K562 (cell line): Measurements from ENCODE around the gene ASB7. TPM values are rescaled to one million over a fixed set of nuclear protein-coding genes. Genes with fewer than 3 reads are reported as not detected.
"Not testable (repeated sequence)": the region's sequence is repeated elsewhere in the genome, so short reads cannot be mapped to it uniquely, and the experiment has no call there.

Source experiments
- ATAC-seq: fragments of 200-7000 bp; cut with Tn5 transposase; 3 replicates; pipeline ENCODE4 v1.9.1; 2020; ENCODE audit warnings: moderate library complexity
- BruUV-seq: library from RNA; stranded (reverse); fragments of 400-500 nt; replicated peaks from 2 replicates; lab custom pipeline; 2021; lab: Mats Ljungman, UMichigan
- CTCF ChIA-PET: fragments of 300-600 bp; formaldehyde crosslinking; extraction: SDS; loops from one replicate; lab custom pipeline; 2021; ENCODE audit warnings: low intra/inter-chr PET ratio; lab: Yijun Ruan, JAX
- POLR2A ChIA-PET: fragments of 300-600, 350-650 bp; sonication (Branson Sonifier 250); formaldehyde crosslinking; extraction: SDS; loops from one replicate; lab custom pipeline; 2021; ENCODE audit warnings: antibody characterized with exemption, inconsistent platforms; lab: Yijun Ruan, JAX
- DNase-seq, 4 experiments: peaks; one replicate each; pipeline versions ENCODE4 v3.0.0 to v3.0.0-alpha.2; 2011 to 2018; ENCODE audit warnings: low spot score in 3 of 4, mixed read lengths in 3 of 4; ENCODE audit errors: extremely low read depth in 1 of 4
- FAIRE-seq: peaks from 2 replicates; lab custom pipeline; 2011; peaks lifted over from hg19 to GRCh38; lab: Jason Lieb, UNC
- H2AFZ ChIP-seq: 2 replicates; pipeline ENCODE4 v1.6.0; 2011; ENCODE audit warnings: low read depth, low read length, control low read depth, inconsistent platforms
- H3K27ac ChIP-seq: fragments of 200-600 bp; 3 replicates; pipeline ENCODE4 v1.8.0; 2011; ENCODE audit warnings: low read depth, mild to moderate bottlenecking, control low read depth, inconsistent platforms, low read length, moderate library complexity, mixed read lengths; ENCODE audit errors: extremely low read depth
- H3K27me3 ChIP-seq, 2 experiments: fragments of 300-600 bp in 1 of 2; 2 replicates in 1 of 2; 3 replicates in 1 of 2; pipeline versions ENCODE4 v1.6.0 to v1.8.0; 2011; ENCODE audit warnings: inconsistent platforms in 2 of 2, low read length in 2 of 2, mild to moderate bottlenecking in 1 of 2, mixed read lengths in 1 of 2, moderate library complexity in 1 of 2; ENCODE audit not compliant: control insufficient read depth in 2 of 2, insufficient read depth in 2 of 2
- H3K36me3 ChIP-seq: fragments of 300-600 bp; 3 replicates; pipeline ENCODE4 v1.8.0; 2011; ENCODE audit warnings: mild to moderate bottlenecking, low read length, inconsistent platforms; ENCODE audit not compliant: control insufficient read depth, insufficient read depth
- H3K4me1 ChIP-seq, 2 experiments: fragments of 200-600 bp in 1 of 2; replicated peaks in 1 of 2; 2 replicates in 1 of 2; 3 replicates in 1 of 2; pipeline versions ENCODE4 v1.5.1 to v1.8.0; 2011; ENCODE audit warnings: inconsistent platforms in 2 of 2, low read length in 2 of 2, mild to moderate bottlenecking in 1 of 2, mixed read lengths in 1 of 2, moderate library complexity in 1 of 2; ENCODE audit not compliant: control insufficient read depth in 2 of 2, insufficient read depth in 2 of 2
- H3K4me2 ChIP-seq: 2 replicates; pipeline ENCODE4 v1.6.1; 2011; ENCODE audit warnings: low read length, control low read depth, inconsistent platforms, mixed read lengths; ENCODE audit not compliant: insufficient read depth
- H3K4me3 ChIP-seq: fragments of 200-600 bp; sonication (generic), shearing (Covaris generic); 2 replicates; pipeline ENCODE4 v1.5.1; 2016; ENCODE audit warnings: control low read depth, inconsistent platforms
- H3K79me2 ChIP-seq: fragments of 200-600 bp; 3 replicates; pipeline ENCODE4 v1.8.0; 2011; ENCODE audit warnings: low read length, inconsistent platforms; ENCODE audit not compliant: control insufficient read depth, insufficient read depth
- H3K9ac ChIP-seq, 2 experiments: 2 replicates each; pipeline versions ENCODE4 v1.6.0 to v1.6.1; 2011; ENCODE audit warnings: low read depth in 2 of 2, low read length in 2 of 2, control low read depth in 1 of 2, inconsistent platforms in 1 of 2, mild to moderate bottlenecking in 1 of 2, mixed read lengths in 1 of 2; ENCODE audit not compliant: insufficient read depth in 1 of 2
- H3K9me1 ChIP-seq: one replicate; pipeline ENCODE4 v1.6.0; 2011; ENCODE audit warnings: inconsistent platforms, mild to moderate bottlenecking, low read length, moderate library complexity; ENCODE audit not compliant: control insufficient read depth, insufficient read depth
- H3K9me3 ChIP-seq: replicated peaks from 2 replicates; pipeline ENCODE4 v1.5.1; 2011; ENCODE audit warnings: low read depth, low read length, inconsistent platforms; ENCODE audit not compliant: control insufficient read depth, insufficient read depth
- H4K20me1 ChIP-seq: replicated peaks from 2 replicates; pipeline ENCODE4 v1.6.1; 2011; ENCODE audit warnings: low read length, inconsistent platforms, mixed read lengths; ENCODE audit not compliant: control insufficient read depth, insufficient read depth
- ATF2 ChIP-seq: sonication (generic); formaldehyde crosslinking; IDR thresholded peaks from 2 replicates; pipeline ENCODE4 v1.8.1; 2022; ENCODE audit warnings: missing genetic modification reagents
- CREB5 ChIP-seq: fragments of 250-450 bp; sonication (Bioruptor Pico); IDR thresholded peaks from 2 replicates; pipeline ENCODE4 v1.5.0; 2020; ENCODE audit warnings: mild to moderate bottlenecking
- KDM1A ChIP-seq, 2 experiments: fragments of 450-650 bp; IDR thresholded peaks; 2 replicates each; pipeline ENCODE4 v1.6.1; 2016; ENCODE audit warnings: mild to moderate bottlenecking in 2 of 2
- KDM2B ChIP-seq: fragments of 250-450 bp; sonication (Bioruptor Pico); IDR thresholded peaks from 2 replicates; pipeline ENCODE4 v1.8.0; 2021; ENCODE audit warnings: mild to moderate bottlenecking, moderate library complexity
- MEF2A ChIP-seq: IDR thresholded peaks from 2 replicates; pipeline ENCODE4 v1.6.1; 2011; ENCODE audit warnings: low read depth, mild to moderate bottlenecking, low read length, moderate library complexity; ENCODE audit not compliant: control insufficient read depth
- SMAD3 ChIP-seq: fragments of 450-650 bp; formaldehyde crosslinking; conservative IDR thresholded peaks from 2 replicates; pipeline ENCODE4 v1.4.0; 2020; ENCODE audit warnings: mild to moderate bottlenecking
- STAT5B ChIP-seq: fragments of 250-450 bp; sonication (Bioruptor Pico); IDR thresholded peaks from 2 replicates; pipeline ENCODE4 v1.8.0; 2021; ENCODE audit warnings: mild to moderate bottlenecking, inconsistent platforms
- TFAP4 ChIP-seq: sonication (generic); formaldehyde crosslinking; IDR thresholded peaks from 2 replicates; pipeline ENCODE4 v1.8.0; 2022; ENCODE audit warnings: missing genetic modification reagents, mild to moderate bottlenecking, moderate library complexity, borderline replicate concordance
- THRAP3 ChIP-seq: fragments of 450-650 bp; IDR thresholded peaks from 2 replicates; pipeline ENCODE4 v1.6.1; 2016; ENCODE audit warnings: mild to moderate bottlenecking, inconsistent platforms, borderline replicate concordance
- TSC22D4 ChIP-seq: fragments of 450-650 bp; IDR thresholded peaks from 2 replicates; pipeline ENCODE4 v1.6.1; 2016; ENCODE audit warnings: missing genetic modification characterization, missing biosample characterization, control low read depth
- USF2 ChIP-seq: sonication (generic); formaldehyde crosslinking; IDR thresholded peaks from 2 replicates; pipeline ENCODE4 v1.5.0; 2020; ENCODE audit warnings: missing genetic modification reagents
- ZNF12 ChIP-seq: sonication (generic); formaldehyde crosslinking; IDR thresholded peaks from 2 replicates; pipeline ENCODE4 v1.4.0; 2020; ENCODE audit warnings: mild to moderate bottlenecking, missing genetic modification reagents
- ZNF253 ChIP-seq: fragments of 250-450 bp; sonication (Bioruptor Pico); conservative IDR thresholded peaks from 2 replicates; pipeline ENCODE4 v1.6.1; 2021; ENCODE audit warnings: mild to moderate bottlenecking
- WGBS: fragments of 100-300 bp; shearing (Covaris generic); methylation state at CpG from one replicate; pipeline ENCODE4 v1.1.6; 2016; ENCODE audit warnings: low coverage, mixed read lengths; ENCODE audit not compliant: insufficient coverage; ENCODE audit errors: missing lambda C conversion rate; 5-methylcytosine and 5-hydroxymethylcytosine counted together
- in situ Hi-C: fragments of 300-500 bp; cut with MboI; formaldehyde crosslinking; loops from 4 replicates; pipeline ENCODE4 v1.15.0; 2018; ENCODE audit warnings: inconsistent platforms, mixed read lengths
- intact Hi-C: fragments of 100-400 bp; cut with micrococcal nuclease; formaldehyde crosslinking; loops from 2 replicates; pipeline ENCODE4 v1.14.2; 2022
- polyA plus RNA-seq, 8 experiments: library from polyadenylated mRNA; depleted of rRNA in 4 of 8; stranded (reverse) in 5 of 8; unstranded in 3 of 8; fragments of >200 nt; fragmentation: Nextera tagmentation in 2 of 8; fragmentation: Illumina TruSeq in 1 of 8; extraction: Ambion mirVana in 2 of 8; extraction: Trizol in 1 of 8; gene quantifications; 2 replicates each; pipeline versions ENCODE4 v1.2.1 to v1.2.3, GENCODE V29; 2011 to 2014; ENCODE audit warnings: inconsistent platforms in 1 of 8, missing spikeins in 1 of 8
- total RNA-seq, 7 experiments: library from RNA; depleted of rRNA in 6 of 7; stranded (reverse); fragments of >200 nt in 6 of 7; fragmentation: Illumina TruSeq in 2 of 7; extraction: Trizol in 2 of 7; gene quantifications; 2 replicates each; pipeline versions ENCODE4 v1.2.1 to v1.2.3, GENCODE V29; 2011 to 2021; ENCODE audit warnings: low replicate concordance in 1 of 7

The ASB7 gene
- total and polyA plus RNA-seq, 9 of the 15 experiments (the other 6 are each of a cell fraction or from before 2014, with no cell fraction given) = 1.8 to 10.1 (median 6.8) TPM

- FAIRE-seq = no peak
- Histone ChIP-seq H4K20me1 (no peaks in the 10 kb centered on the region), H3K9ac (no peak overlapping the region), H3K4me1 (no peaks in the 10 kb centered on the region), H3K79me2 (no peaks in the 10 kb centered on the region), H3K4me2 (no peak overlapping the region)
- 24% methylated on average over 5 of the region's 5 CpGs for WGBS
- CTCF ChIA-PET = no interaction called here
- intact Hi-C loops = loop anchor here (1.0 kb wide), 2 partner anchors 196 to 334 kb away; no protein-coding TSS in a partner anchor
- ATAC-seq = no peak
- no peak for TF ChIP-seq THRAP3
- no peak for TF ChIP-seq KDM1A (IDR thresholded peaks at IDR 0.05)
- TF ChIP-seq SMAD3 (CRISPR knock-in tag) = no peak
- no peak for TF ChIP-seq TSC22D4 (tag)
- no peak for TF ChIP-seq KDM2B
- TF ChIP-seq ATF2 (CRISPR knock-in tag) = no peak
- TF ChIP-seq USF2 (CRISPR knock-in tag) = no peak
- no peak for TF ChIP-seq CREB5 (CRISPR knock-in tag)
- TF ChIP-seq TFAP4 = no peak
- TF ChIP-seq ZNF12 (CRISPR knock-in tag) = no peak
- TF ChIP-seq MEF2A = no peak
- no peak for TF ChIP-seq ZNF253 (CRISPR knock-in tag)
- TF ChIP-seq STAT5B (CRISPR knock-in tag) = no peak
- TF ChIP-seq, all 486 proteins: peak for 0
- DNase-seq = no peak
- POLR2A ChIA-PET = no interaction called here
- Histone ChIP-seq H3K4me3 (no peak overlapping the region), H3K9me3 (no peaks in the 10 kb centered on the region), H3K27ac (no peak overlapping the region), H3K36me3 (no peaks in the 10 kb centered on the region), H2AFZ (no peak overlapping the region), H3K27me3 (peaks cover 23 to 34% of the 10 kb centered on the region in 2 experiments; a peak in 4 of 5 replicates), H3K9me1 (no peaks in the 10 kb centered on the region)
- no TSS peak for BruUV-seq
- in situ Hi-C loops = no loop called here
These were observed 70.6 kb downstream of the ASB7 start for GRCh38 chr15:100672959-100673358.

- POLR2A ChIA-PET, in situ Hi-C loops, H3K4me3 ChIP-seq, H3K9me3 ChIP-seq, ATAC-seq, H3K4me1 ChIP-seq, H3K9me1 ChIP-seq, BruUV-seq, intact Hi-C loops, H3K9ac ChIP-seq, FAIRE-seq, H3K27ac ChIP-seq, H2AFZ ChIP-seq, H3K4me2 ChIP-seq, DNase-seq, CTCF ChIA-PET, H3K36me3 ChIP-seq, H4K20me1 ChIP-seq, H3K79me2 ChIP-seq: not testable (repeated sequence)
- peaks cover 0 to 11% of the 10 kb centered on the region in 2 experiments; a peak in 2 of 5 replicates for H3K27me3 ChIP-seq
- 0% methylated on average over 5 of the region's 5 CpGs for WGBS
These were observed 76.8 kb downstream of the ASB7 start for GRCh38 chr15:100679151-100679550.
